GM20431 (cell line): Measurements from ENCODE around the gene OGFOD1.

Experiments used
- in situ Hi-C: fragments of 300-500 bp; cut with MseI, MboI; formaldehyde crosslinking; loops from one replicate; pipeline ENCODE4 v1.15.0; 2020; ENCODE audit warnings: low sequenced_read_pairs; ENCODE audit not compliant: unreplicated experiment

The OGFOD1 gene

GRCh38 chr16:56425439-56425832 is 25.9 kb upstream of the OGFOD1 start, which contains the start of gene AMFR:
AMFR (minus strand) TSS chr16:56425545; CDS start chr16:56425327, 218 bp downstream.
- in situ Hi-C loops, result no loop called here

- in situ Hi-C loops, result no loop called here
These were observed 24.8 kb upstream of the OGFOD1 start for GRCh38 chr16:56426585-56426984.

GRCh38 chr16:56428091-56428490 is 23.3 kb upstream of the OGFOD1 start:
- in situ Hi-C loops, result no loop called here

- in situ Hi-C loops, result no loop called here
These were observed 15.1 kb upstream of the OGFOD1 start for GRCh38 chr16:56436258-56436657.

GRCh38 chr16:56438038-56438437 is 13.3 kb upstream of the OGFOD1 start:
- in situ Hi-C loops, result no loop called here

GRCh38 chr16:56447286-56447685 is 4.1 kb upstream of the OGFOD1 start:
- in situ Hi-C loops, result no loop called here

GRCh38 chr16:56448005-56448404 is 3.3 kb upstream of the OGFOD1 start:
- in situ Hi-C loops, result no loop called here

GRCh38 chr16:56450275-56450985 is 924 bp upstream of the OGFOD1 start:
- in situ Hi-C loops, result no loop called here

- in situ Hi-C loops, result no loop called here
These were observed 667 bp downstream of the OGFOD1 start for GRCh38 chr16:56451753-56452689.

GRCh38 chr16:56457927-56458470 is 6.6 kb downstream of the OGFOD1 start:
- in situ Hi-C loops, result no loop called here

- in situ Hi-C loops, result no loop called here
These were observed 8.7 kb downstream of the OGFOD1 start for GRCh38 chr16:56460101-56460500.

- in situ Hi-C loops, result no loop called here
These were observed 10.9 kb downstream of the OGFOD1 start for GRCh38 chr16:56462064-56462796.

- in situ Hi-C loops, result no loop called here
These were observed 11.8 kb downstream of the OGFOD1 start for GRCh38 chr16:56463153-56463552.

- in situ Hi-C loops, result no loop called here
These were observed 15.0 kb downstream of the OGFOD1 start for GRCh38 chr16:56466344-56466743.

- in situ Hi-C loops, result no loop called here
These were observed 17.4 kb downstream of the OGFOD1 start for GRCh38 chr16:56468800-56469199.

GRCh38 chr16:56469748-56470147 is 18.4 kb downstream of the OGFOD1 start:
- in situ Hi-C loops, result no loop called here

GRCh38 chr16:56470232-56470631 is 18.9 kb downstream of the OGFOD1 start:
- in situ Hi-C loops, result no loop called here

GRCh38 chr16:56470666-56471065 is 19.3 kb downstream of the OGFOD1 start:
- in situ Hi-C loops, result no loop called here

- in situ Hi-C loops, result no loop called here
These were observed 23.8 kb downstream of the OGFOD1 start for GRCh38 chr16:56475201-56475600.
